ENCODE data around the gene SUN1.

Gene SUN1

GRCh38 chr7:832167-832967, at the start of gene SUN1:
Gene SUN1, plus strand, starts transcription at chr7:832476. Its CDS starts 49 bp downstream, at chr7:832525.
- TF ChIP-seq CTCF (IDR thresholded peaks at IDR 0.05; ENCODE audit: low read depth, low read length) = no peak
- no peak for DNase-seq (ENCODE audit: extremely low read depth, low read depth)

- DNase-seq (ENCODE audit: extremely low read depth, low read depth) = no peak
- TF ChIP-seq CTCF (IDR thresholded peaks at IDR 0.05; ENCODE audit: low read depth, low read length) = no peak
Measured at GRCh38 chr7:782718-783449, 49.4 kb upstream of the SUN1 start.

- TF ChIP-seq CTCF (IDR thresholded peaks at IDR 0.05; ENCODE audit: low read depth, low read length) = no peak
- no peak for DNase-seq (ENCODE audit: extremely low read depth, low read depth)
Measured at GRCh38 chr7:783556-784490, 48.5 kb upstream of the SUN1 start.

GRCh38 chr7:784971-785370, 47.3 kb upstream of the SUN1 start:
- no peak for DNase-seq (ENCODE audit: extremely low read depth, low read depth)
- no peak for TF ChIP-seq CTCF (IDR thresholded peaks at IDR 0.05; ENCODE audit: low read depth, low read length)

GRCh38 chr7:785416-785815, 46.9 kb upstream of the SUN1 start:
- TF ChIP-seq CTCF (IDR thresholded peaks at IDR 0.05; ENCODE audit: low read depth, low read length) = no peak
- DNase-seq (ENCODE audit: extremely low read depth, low read depth) = no peak

GRCh38 chr7:786472-787255, 45.6 kb upstream of the SUN1 start:
- DNase-seq (ENCODE audit: extremely low read depth, low read depth) = peak; percentile 22

More at GRCh38 chr7:786472-787255, 45.6 kb upstream of the SUN1 start:
- TF ChIP-seq CTCF (IDR thresholded peaks at IDR 0.05; ENCODE audit: low read depth, low read length) = peak; percentile 96

All from AG09319 (cell line).